IMR-90 (cell line): Measurements from ENCODE around the gene ZBTB25. TPM values are rescaled to one million over a fixed set of nuclear protein-coding genes. Genes with fewer than 3 reads are reported as not detected.

Experiments used
- ATAC-seq: fragments of 200-7000 bp; cut with Tn5 transposase; 2 replicates; pipeline ENCODE4 v1.9.1; 2020; ENCODE audit warnings: low read depth, mild to moderate bottlenecking, moderate library complexity
- BruUV-seq: library from RNA; stranded (reverse); fragments of 400-500 nt; replicated peaks from 2 replicates; lab custom pipeline; 2021; lab: Mats Ljungman, UMichigan
- CTCF ChIA-PET: fragments of 300-600 bp; formaldehyde crosslinking; extraction: SDS; loops from one replicate; lab custom pipeline; 2021; ENCODE audit warnings: antibody characterized with exemption; lab: Yijun Ruan, JAX
- POLR2A ChIA-PET: fragments of 300-600 bp; sonication (Branson Sonifier 250); formaldehyde crosslinking; loops from one replicate; lab custom pipeline; 2022; ENCODE audit warnings: antibody characterized with exemption; ENCODE audit not compliant: unreplicated experiment; lab: Charles Lee
- DNase-seq: peaks from one replicate; pipeline ENCODE4 v3.0.0; 2013
- H2AFZ ChIP-seq: replicated peaks from 2 replicates; pipeline ENCODE3; 2013; ENCODE audit warnings: low read length, mild to moderate bottlenecking; ENCODE audit not compliant: poor library complexity
- H2AK5ac ChIP-seq: 2 replicates; pipeline ENCODE4 v1.6.1; 2013; ENCODE audit warnings: low read depth, low read length, inconsistent platforms
- H2AK9ac ChIP-seq: replicated peaks from 2 replicates; pipeline ENCODE3; 2013; ENCODE audit warnings: mild to moderate bottlenecking, low read depth, low read length, moderate library complexity; ENCODE audit not compliant: poor library complexity
- H2BK120ac ChIP-seq: 2 replicates; pipeline ENCODE4 v1.6.1; 2013; ENCODE audit warnings: low read depth, low read length, inconsistent platforms
- H2BK15ac ChIP-seq: 3 replicates; pipeline ENCODE4 v1.6.1; 2013; ENCODE audit warnings: low read depth, low read length, inconsistent platforms
- H2BK20ac ChIP-seq: 2 replicates; pipeline ENCODE4 v1.6.1; 2013; ENCODE audit warnings: low read depth, mild to moderate bottlenecking, inconsistent platforms, low read length, moderate library complexity
- H2BK5ac ChIP-seq: 2 replicates; pipeline ENCODE4 v1.6.1; 2013; ENCODE audit warnings: mild to moderate bottlenecking, low read depth, low read length, inconsistent platforms; ENCODE audit not compliant: poor library complexity, severe bottlenecking
- H3K14ac ChIP-seq: replicated peaks from 2 replicates; pipeline ENCODE4 v1.6.1; 2013; ENCODE audit warnings: low read depth, low read length, inconsistent platforms
- H3K18ac ChIP-seq: 2 replicates; pipeline ENCODE4 v1.6.1; 2013; ENCODE audit warnings: low read depth, low read length, control low read depth
- H3K23ac ChIP-seq: 2 replicates; pipeline ENCODE4 v1.6.1; 2013; ENCODE audit warnings: low read depth, low read length, inconsistent platforms
- H3K27ac ChIP-seq: 2 replicates; pipeline ENCODE4 v1.5.1; 2013; ENCODE audit warnings: mild to moderate bottlenecking, control low read depth, low read length; ENCODE audit not compliant: insufficient read depth
- H3K27me3 ChIP-seq: 2 replicates; pipeline ENCODE4 v1.6.1; 2013; ENCODE audit warnings: low read length; ENCODE audit not compliant: control insufficient read depth, insufficient read depth
- H3K36me3 ChIP-seq: 2 replicates; pipeline ENCODE4 v1.6.1; 2013; ENCODE audit warnings: low read length, mixed read lengths; ENCODE audit not compliant: control insufficient read depth, insufficient read depth
- H3K4ac ChIP-seq: 2 replicates; pipeline ENCODE4 v1.6.1; 2013; ENCODE audit warnings: low read depth, low read length, inconsistent platforms
- H3K4me1 ChIP-seq: 2 replicates; pipeline ENCODE4 v1.6.1; 2013; ENCODE audit warnings: low read length, mixed read lengths; ENCODE audit not compliant: control insufficient read depth, insufficient read depth
- H3K4me2 ChIP-seq: 2 replicates; pipeline ENCODE4 v1.6.1; 2013; ENCODE audit warnings: low read depth, mild to moderate bottlenecking, control low read depth, low read length, moderate library complexity
- H3K4me3 ChIP-seq: 2 replicates; pipeline ENCODE4 v1.5.1; 2013; ENCODE audit warnings: low read depth, mild to moderate bottlenecking, control low read depth, low read length, moderate library complexity; ENCODE audit not compliant: insufficient read depth
- H3K56ac ChIP-seq: 2 replicates; pipeline ENCODE4 v1.6.1; 2013; ENCODE audit warnings: low read length, inconsistent platforms; ENCODE audit not compliant: insufficient read depth; ENCODE audit errors: extremely low read depth
- H3K79me1 ChIP-seq, 2 experiments: 2 replicates each; pipeline ENCODE4 v1.6.1; 2013; ENCODE audit warnings: low read length in 2 of 2, inconsistent platforms in 1 of 2, low read depth in 1 of 2
- H3K9ac ChIP-seq: 2 replicates; pipeline ENCODE4 v1.6.1; 2013; ENCODE audit warnings: low read depth, low read length, control low read depth
- H3K9me1 ChIP-seq: 2 replicates; pipeline ENCODE4 v1.6.1; 2013; ENCODE audit warnings: low read length, inconsistent platforms; ENCODE audit not compliant: insufficient read depth
- H3K9me3 ChIP-seq: 2 replicates; pipeline ENCODE4 v1.6.1; 2013; ENCODE audit warnings: low read length; ENCODE audit not compliant: control insufficient read depth, insufficient read depth
- H4K20me1 ChIP-seq: 2 replicates; pipeline ENCODE4 v1.6.1; 2013; ENCODE audit warnings: low read length, inconsistent platforms; ENCODE audit not compliant: insufficient read depth
- H4K5ac ChIP-seq: 2 replicates; pipeline ENCODE4 v1.6.1; 2013; ENCODE audit warnings: mild to moderate bottlenecking, low read depth, low read length, control low read depth
- H4K8ac ChIP-seq, 2 experiments: 2 replicates each; pipeline ENCODE4 v1.6.1; 2013; ENCODE audit warnings: low read depth in 2 of 2, low read length in 2 of 2, control low read depth in 1 of 2, inconsistent platforms in 1 of 2
- H4K91ac ChIP-seq: 2 replicates; pipeline ENCODE4 v1.6.1; 2013; ENCODE audit warnings: low read depth, low read length, inconsistent platforms; ENCODE audit not compliant: insufficient read depth
- CEBPB ChIP-seq: IDR thresholded peaks from 2 replicates; pipeline ENCODE4 v1.6.1; 2012; ENCODE audit warnings: low read depth, low read length, improper control_type of control experiment
- WGBS, 2 experiments: methylation state at CpG; one replicate each; pipeline versions ENCODE4 v1.1.5 to v1.1.7; 2013; ENCODE audit warnings: missing lambda C conversion rate in 2 of 2; ENCODE audit not compliant: insufficient read length in 1 of 2; ENCODE audit errors: extremely low coverage in 2 of 2; 5-methylcytosine and 5-hydroxymethylcytosine counted together
- dilution Hi-C: fragments of 300-500 bp; cut with HindIII; formaldehyde crosslinking; loops from one replicate; pipeline ENCODE4 v1.14.3; 2018; ENCODE audit warnings: low sequenced_read_pairs; ENCODE audit not compliant: unreplicated experiment
- in situ Hi-C: fragments of 300-500 bp; cut with MboI; formaldehyde crosslinking; loops from 3 replicates; pipeline ENCODE4 v1.14.3; 2019; ENCODE audit warnings: low sequenced_read_pairs, inconsistent platforms, mixed read lengths
- intact Hi-C: fragments of 100-400 bp; cut with micrococcal nuclease; formaldehyde crosslinking; loops from 2 replicates; pipeline ENCODE4 v1.10.0; 2022
- polyA plus RNA-seq, 3 experiments: library from polyadenylated mRNA; depleted of rRNA; stranded (reverse); fragments of >200 nt; gene quantifications; 2 replicates each; pipeline ENCODE4 v1.2.3, GENCODE V29; 2012; ENCODE audit warnings: low replicate concordance in 1 of 3
- total RNA-seq: library from RNA; depleted of rRNA; stranded (reverse); fragments of >200 nt; gene quantifications from 2 replicates; pipeline ENCODE4 v1.2.3, GENCODE V29; 2012
- TF ChIP-seq, protein P1 (sequence below): conservative IDR thresholded peaks from 2 replicates; pipeline ENCODE4 v1.5.1; 2012; ENCODE audit warnings: mild to moderate bottlenecking, low read depth, low read length, improper control_type of control experiment

ZBTB25 gene
- total and polyA plus RNA-seq, 2 of the 4 experiments (the other 2 are of a cell fraction) = 4.4 to 6.6 TPM

DNA sequence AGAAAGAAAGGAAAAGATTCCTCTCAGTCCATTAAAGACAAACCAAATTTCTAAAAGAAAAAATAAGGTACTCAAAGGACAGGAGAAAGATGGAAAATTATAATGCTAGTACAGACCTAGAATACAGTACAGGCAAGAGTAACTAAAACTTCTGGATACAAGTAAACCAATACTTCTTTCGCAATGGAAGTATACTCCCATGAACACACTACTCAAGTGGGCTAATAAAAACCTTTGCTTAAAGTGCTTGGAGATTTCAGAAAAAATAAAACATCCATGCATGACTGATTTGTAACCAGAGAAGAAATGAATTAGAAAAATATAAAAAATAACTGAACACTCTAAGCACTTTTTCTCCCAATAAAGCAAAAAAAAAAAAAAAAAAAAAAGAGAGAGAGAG is 3.5 kb downstream of the ZBTB25 start:
- no peak overlapping the region for H3K23ac ChIP-seq
- H4K5ac ChIP-seq = no peak overlapping the region
- H2BK120ac ChIP-seq = no peak overlapping the region
- ATAC-seq (no peak), DNase-seq (no peak)
- POLR2A ChIA-PET = no interaction called here
- H3K9me1 ChIP-seq = peaks cover 7% of the 10 kb centered on the region
- H4K8ac ChIP-seq = no peak overlapping the region
- peaks cover 18 to 44% of the 10 kb centered on the region in 2 experiments for H3K79me1 ChIP-seq
- CTCF ChIA-PET = no interaction called here
- WGBS, 2 experiments = no CpG with 5 or more reads among the region's 1 CpG
- H2AK5ac ChIP-seq = no peak overlapping the region
- H3K27me3 ChIP-seq = no peaks in the 10 kb centered on the region
- H3K4me2 ChIP-seq = no peak overlapping the region
- no peak overlapping the region for H3K9ac ChIP-seq
- BruUV-seq = no TSS peak
- no peak overlapping the region for H3K56ac ChIP-seq
- no peak overlapping the region for H3K18ac ChIP-seq
- TF ChIP-seq, protein P1, sequence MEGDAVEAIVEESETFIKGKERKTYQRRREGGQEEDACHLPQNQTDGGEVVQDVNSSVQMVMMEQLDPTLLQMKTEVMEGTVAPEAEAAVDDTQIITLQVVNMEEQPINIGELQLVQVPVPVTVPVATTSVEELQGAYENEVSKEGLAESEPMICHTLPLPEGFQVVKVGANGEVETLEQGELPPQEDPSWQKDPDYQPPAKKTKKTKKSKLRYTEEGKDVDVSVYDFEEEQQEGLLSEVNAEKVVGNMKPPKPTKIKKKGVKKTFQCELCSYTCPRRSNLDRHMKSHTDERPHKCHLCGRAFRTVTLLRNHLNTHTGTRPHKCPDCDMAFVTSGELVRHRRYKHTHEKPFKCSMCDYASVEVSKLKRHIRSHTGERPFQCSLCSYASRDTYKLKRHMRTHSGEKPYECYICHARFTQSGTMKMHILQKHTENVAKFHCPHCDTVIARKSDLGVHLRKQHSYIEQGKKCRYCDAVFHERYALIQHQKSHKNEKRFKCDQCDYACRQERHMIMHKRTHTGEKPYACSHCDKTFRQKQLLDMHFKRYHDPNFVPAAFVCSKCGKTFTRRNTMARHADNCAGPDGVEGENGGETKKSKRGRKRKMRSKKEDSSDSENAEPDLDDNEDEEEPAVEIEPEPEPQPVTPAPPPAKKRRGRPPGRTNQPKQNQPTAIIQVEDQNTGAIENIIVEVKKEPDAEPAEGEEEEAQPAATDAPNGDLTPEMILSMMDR = no peak
- peak; percentile 62 for TF ChIP-seq CEBPB
- no peaks in the 10 kb centered on the region for H3K36me3 ChIP-seq
- in situ Hi-C loops = no loop called here
- no peak overlapping the region for H2BK20ac ChIP-seq
- H3K27ac ChIP-seq = no peak overlapping the region
- H2AFZ ChIP-seq = no peak overlapping the region
- H4K91ac ChIP-seq = no peak overlapping the region
- intact Hi-C loops = no loop called here
- no peak overlapping the region for H2BK15ac ChIP-seq
- H2AK9ac ChIP-seq = no peak overlapping the region
- no peak overlapping the region for H2BK5ac ChIP-seq
- no peak overlapping the region for H3K4ac ChIP-seq
- no peak overlapping the region for H3K14ac ChIP-seq
- H3K9me3 ChIP-seq = no peaks in the 10 kb centered on the region
- no peak overlapping the region for H3K4me3 ChIP-seq
- dilution Hi-C loops = no loop called here
- peaks cover 12% of the 10 kb centered on the region for H3K4me1 ChIP-seq
- no peaks in the 10 kb centered on the region; the same call in 1 of the 2 replicates for H4K20me1 ChIP-seq
